ENCODE measurements around the gene RAB6C.
"Not testable (repeated sequence)": the region's sequence is repeated elsewhere in the genome, so short reads cannot be mapped to it uniquely, and the experiment has no call there.

The RAB6C gene

DNA sequence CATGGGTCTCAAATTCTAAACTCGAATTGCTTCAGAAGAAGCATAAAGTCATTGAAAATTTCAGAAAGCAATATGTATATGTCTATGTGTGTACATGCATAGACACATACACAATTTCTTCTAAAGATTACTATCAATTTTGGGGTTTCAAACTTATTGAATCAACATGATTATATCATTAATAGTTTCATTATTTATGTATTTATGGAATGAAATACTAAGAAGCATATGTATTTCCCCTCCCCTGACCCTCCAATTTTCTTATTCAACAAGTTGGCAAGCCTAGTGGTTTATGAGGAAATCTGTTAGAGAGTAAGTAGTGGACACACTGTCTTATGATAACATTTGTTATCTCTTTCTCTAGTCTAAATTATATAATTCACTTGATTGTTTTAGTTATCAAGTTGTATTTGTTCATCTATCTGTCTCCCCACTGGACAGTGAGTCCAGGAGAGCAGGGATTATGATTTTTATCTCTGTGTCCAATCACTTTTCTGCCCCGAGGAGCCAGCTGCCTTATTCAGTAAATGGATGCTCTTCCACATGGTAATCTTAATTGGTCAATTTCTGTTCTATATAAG is 17.3 kb downstream of the RAB6C start:
- not testable (repeated sequence) for DNase-seq (ENCODE audit: low spot score)

DNA sequence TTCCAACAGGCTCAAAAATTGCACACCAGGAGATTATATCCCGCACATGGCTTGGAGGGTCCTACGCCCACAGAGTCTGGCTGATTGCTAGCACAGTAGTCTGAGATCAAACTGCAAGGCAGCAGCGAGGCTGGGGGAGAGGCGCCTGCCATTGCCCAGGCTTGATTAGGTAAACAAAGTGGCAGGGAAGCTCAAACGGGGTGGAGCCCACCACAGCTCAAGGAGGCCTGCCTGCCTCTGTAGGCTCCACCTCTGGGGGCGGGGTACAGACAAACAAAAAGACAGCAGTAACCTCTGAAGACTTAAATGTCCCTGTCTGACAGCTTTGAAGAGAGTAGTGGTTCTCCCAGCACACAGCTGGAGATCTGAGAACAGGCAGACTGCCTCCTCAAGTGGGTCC is 19.3 kb downstream of the RAB6C start:
- not testable (repeated sequence) for DNase-seq (ENCODE audit: low spot score)

- DNase-seq (ENCODE audit: low spot score) = not testable (repeated sequence)
Measured at GRCh38 chr2:130005862-130006261, 26.4 kb downstream of the RAB6C start.

DNA sequence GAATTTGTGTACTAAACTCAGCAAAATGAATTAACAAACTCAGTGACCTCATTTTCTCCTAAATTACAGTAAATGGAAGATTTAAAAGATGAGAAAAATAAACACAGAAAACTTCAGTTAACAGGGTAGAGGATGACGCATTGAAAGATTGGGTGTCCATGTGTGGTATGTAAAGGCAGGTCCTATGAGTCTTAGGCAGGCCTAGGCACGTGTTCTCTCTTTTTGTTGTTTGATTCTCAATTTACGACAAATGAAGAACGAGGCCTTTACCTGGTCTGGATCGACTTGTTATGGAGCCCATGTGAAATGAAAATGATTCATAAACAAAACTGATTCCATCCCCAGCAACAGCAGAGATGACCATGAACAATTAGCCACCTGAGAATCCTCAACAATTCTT is 37.2 kb downstream of the RAB6C start:
- DNase-seq (ENCODE audit: low spot score) = not testable (repeated sequence)

DNA sequence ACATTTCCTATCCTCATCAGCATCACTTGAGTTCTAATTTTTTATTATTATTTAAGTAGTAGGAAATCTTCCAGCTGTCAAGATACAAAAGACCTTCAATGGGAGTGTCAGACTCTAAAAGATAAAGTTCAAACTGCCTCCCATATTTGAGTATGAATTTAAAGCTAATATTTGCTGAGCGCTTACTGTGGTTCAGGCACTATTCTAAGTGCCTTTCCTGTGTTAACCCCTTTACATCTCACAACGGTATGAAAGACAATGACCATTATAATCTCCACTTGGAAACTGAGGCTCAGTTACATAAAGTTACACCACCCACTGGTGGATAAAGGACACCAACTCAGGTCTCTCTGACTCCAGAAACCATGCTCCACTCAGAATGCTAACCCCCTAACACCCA is 39.9 kb downstream of the RAB6C start:
- DNase-seq (ENCODE audit: low spot score) = no peak

- not testable (repeated sequence) for DNase-seq (ENCODE audit: low spot score)
Measured at GRCh38 chr2:130020069-130020468, 40.6 kb downstream of the RAB6C start.

DNA sequence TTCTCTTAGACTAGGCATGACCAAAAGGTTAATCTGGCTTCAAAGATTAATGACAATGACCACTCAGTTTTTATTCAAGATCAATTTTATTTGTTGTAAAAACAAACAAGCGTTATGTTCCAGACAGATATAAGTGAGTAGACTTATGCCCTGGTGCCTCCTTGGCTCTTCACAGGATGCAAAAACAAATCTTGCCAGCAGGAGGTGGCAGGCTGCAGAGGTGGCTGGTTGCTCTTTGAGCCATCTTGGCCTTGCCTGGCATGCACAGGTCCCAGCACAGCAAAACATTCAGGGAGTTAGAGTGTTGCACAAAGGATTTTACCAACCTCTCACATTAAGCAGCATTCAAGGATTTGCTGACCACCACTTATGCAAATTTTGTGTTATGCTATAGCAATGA is 46.5 kb downstream of the RAB6C start:
- not testable (repeated sequence) for DNase-seq (ENCODE audit: low spot score)

Measured in CD4-positive, alpha-beta T cell treated with Interleukin-15 for 4 hours (primary cell).